ENCODE data around the gene ZNF74. TPM values are rescaled to one million over a fixed set of nuclear protein-coding genes. Genes with fewer than 3 reads are reported as not detected.
A peak's percentile ranks its signal among the peaks of the same experiment; 100 is the strongest.

ZNF74 gene
- total and polyA plus RNA-seq, 2 donors (not counting 1 experiment from before 2014, with no cell fraction given): 2.5 to 13.0 TPM

DNA sequence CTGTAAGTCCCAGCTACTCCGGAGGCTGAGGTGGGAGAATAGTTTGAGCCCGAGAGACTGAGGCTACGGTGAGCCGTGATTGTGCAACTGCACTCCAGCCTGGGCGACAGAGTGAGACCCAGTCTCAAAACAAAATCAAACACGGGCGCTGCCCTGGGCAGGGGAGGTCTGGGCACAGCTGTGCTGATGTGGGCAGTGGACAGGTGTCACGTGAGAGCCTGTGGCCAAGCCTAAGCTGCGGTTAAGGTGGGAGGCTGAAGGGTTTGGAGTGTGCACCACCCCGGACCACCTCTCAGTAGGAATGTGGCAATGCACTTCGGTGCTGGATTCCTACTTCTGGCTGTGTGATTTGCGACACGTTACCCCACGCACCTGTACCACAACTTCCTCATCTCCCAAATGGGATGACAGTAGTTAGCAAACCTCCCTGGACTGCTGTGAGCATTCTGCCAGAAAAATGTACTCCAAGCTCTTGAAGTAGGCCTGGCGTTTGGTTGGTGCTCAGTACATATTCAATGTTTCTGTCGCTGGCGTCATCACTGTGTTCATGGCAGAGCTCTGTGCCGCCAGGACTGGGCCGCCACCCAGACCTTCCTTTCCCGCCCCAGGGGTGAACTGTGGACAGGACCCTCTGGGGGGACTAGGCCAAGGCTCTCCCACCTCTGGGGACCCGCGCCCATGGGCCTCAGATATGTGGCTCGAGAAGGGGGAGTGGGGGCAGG, 807 bp upstream of the ZNF74 start:
- DNase-seq (ENCODE audit: low read depth in 2 of 2): no peak
- peak overlapping the region; percentile 98 for H2AFZ ChIP-seq (ENCODE audit: low read length)
- TF ChIP-seq, protein P1, sequence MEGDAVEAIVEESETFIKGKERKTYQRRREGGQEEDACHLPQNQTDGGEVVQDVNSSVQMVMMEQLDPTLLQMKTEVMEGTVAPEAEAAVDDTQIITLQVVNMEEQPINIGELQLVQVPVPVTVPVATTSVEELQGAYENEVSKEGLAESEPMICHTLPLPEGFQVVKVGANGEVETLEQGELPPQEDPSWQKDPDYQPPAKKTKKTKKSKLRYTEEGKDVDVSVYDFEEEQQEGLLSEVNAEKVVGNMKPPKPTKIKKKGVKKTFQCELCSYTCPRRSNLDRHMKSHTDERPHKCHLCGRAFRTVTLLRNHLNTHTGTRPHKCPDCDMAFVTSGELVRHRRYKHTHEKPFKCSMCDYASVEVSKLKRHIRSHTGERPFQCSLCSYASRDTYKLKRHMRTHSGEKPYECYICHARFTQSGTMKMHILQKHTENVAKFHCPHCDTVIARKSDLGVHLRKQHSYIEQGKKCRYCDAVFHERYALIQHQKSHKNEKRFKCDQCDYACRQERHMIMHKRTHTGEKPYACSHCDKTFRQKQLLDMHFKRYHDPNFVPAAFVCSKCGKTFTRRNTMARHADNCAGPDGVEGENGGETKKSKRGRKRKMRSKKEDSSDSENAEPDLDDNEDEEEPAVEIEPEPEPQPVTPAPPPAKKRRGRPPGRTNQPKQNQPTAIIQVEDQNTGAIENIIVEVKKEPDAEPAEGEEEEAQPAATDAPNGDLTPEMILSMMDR (conservative IDR thresholded peaks at IDR 0.05 in 1 of 2, IDR thresholded peaks at IDR 0.05 in 1 of 2; ENCODE audit: low read depth in 1 of 2, low read length in 2 of 2): no peak
- no peak for TF ChIP-seq EZH2 (IDR thresholded peaks at IDR 0.05; ENCODE audit: low read length, missing control alignments)
- peaks cover 3% of the 10 kb centered on the region for H3K79me2 ChIP-seq (ENCODE audit: control insufficient read depth, insufficient read depth, low read length)
- H4K20me1 ChIP-seq (ENCODE audit: control insufficient read depth, extremely low read depth, insufficient read depth, low read length): no peaks in the 10 kb centered on the region
- H3K4me1 ChIP-seq (ENCODE audit: control insufficient read depth, extremely low read depth, insufficient read depth, low read length): no peaks in the 10 kb centered on the region
- no peaks in the 10 kb centered on the region for H3K36me3 ChIP-seq (ENCODE audit: control insufficient read depth, insufficient read depth, low read length)
- H3K4me2 ChIP-seq (ENCODE audit: extremely low read depth, insufficient read depth, low read length): peak overlapping the region; percentile 79
- no peaks in the 10 kb centered on the region for H3K9me3 ChIP-seq (ENCODE audit: control insufficient read depth, insufficient read depth, low read depth, low read length)
- peak overlapping the region in 3 of 4 experiments; percentile 66 to 78 (median 74) for H3K4me3 ChIP-seq (replicated peaks in 1 of 4; ENCODE audit: control extremely low read depth in 1 of 4, insufficient read depth in 1 of 4, low read depth in 3 of 4, low read length in 4 of 4)
- H3K9ac ChIP-seq (ENCODE audit: insufficient read depth, low read length): peak overlapping the region; percentile 68
- no peak overlapping the region for H3K27ac ChIP-seq (ENCODE audit: insufficient read depth, low read length)
- H3K27me3 ChIP-seq (ENCODE audit: control insufficient read depth, insufficient read depth, low read length): peaks cover 3% of the 10 kb centered on the region

DNA sequence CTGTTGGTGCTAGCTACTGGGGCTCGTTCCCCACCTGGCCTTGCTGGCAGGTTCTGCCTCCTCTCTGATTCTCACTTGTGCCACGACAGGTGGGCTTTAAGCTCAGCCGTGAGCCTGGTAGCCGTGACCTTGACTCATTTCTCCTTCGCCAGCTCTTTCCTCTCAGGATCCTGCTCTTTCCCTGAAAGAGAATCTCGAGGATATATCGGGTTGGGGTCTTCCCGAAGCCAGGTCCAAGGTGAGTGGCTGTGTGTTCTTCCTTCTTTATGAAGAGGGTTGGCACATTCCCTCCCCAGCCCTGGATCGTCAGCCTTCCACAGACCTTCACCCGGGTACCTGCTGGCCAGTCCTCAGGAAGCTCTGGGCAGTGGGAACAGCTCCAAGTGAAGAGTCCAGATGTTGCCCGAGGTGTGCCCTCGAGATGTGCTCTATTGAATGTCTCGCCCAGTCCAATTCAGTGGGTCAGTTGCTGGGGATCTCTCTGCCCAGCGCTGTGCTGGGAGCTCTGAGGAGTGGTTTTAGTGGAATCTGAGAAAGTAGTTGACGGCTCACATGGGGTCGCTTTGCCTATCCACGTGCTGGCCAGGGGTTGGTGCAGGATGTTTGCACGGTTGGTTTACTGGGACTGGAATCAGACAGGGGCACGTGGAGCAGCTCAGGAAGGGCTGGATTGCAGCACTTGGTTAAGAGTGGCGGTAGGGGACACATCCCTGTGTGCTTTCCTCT, 1.4 kb downstream of the ZNF74 start:
- no peaks in the 10 kb centered on the region for H3K9me3 ChIP-seq (ENCODE audit: control insufficient read depth, insufficient read depth, low read depth, low read length)
- H3K36me3 ChIP-seq (ENCODE audit: control insufficient read depth, insufficient read depth, low read length): no peaks in the 10 kb centered on the region
- H3K27ac ChIP-seq (ENCODE audit: insufficient read depth, low read length): no peak overlapping the region
- peaks cover 3% of the 10 kb centered on the region for H3K79me2 ChIP-seq (ENCODE audit: control insufficient read depth, insufficient read depth, low read length)
- H3K4me3 ChIP-seq (replicated peaks in 1 of 4; ENCODE audit: control extremely low read depth in 1 of 4, insufficient read depth in 1 of 4, low read depth in 3 of 4, low read length in 4 of 4): peak overlapping the region in 2 of 4 experiments; percentile 77 to 78
- no peaks in the 10 kb centered on the region for H3K4me1 ChIP-seq (ENCODE audit: control insufficient read depth, extremely low read depth, insufficient read depth, low read length)
- no peak overlapping the region for H2AFZ ChIP-seq (ENCODE audit: low read length)
- no peaks in the 10 kb centered on the region for H3K27me3 ChIP-seq (ENCODE audit: control insufficient read depth, insufficient read depth, low read length)
- H3K4me2 ChIP-seq (ENCODE audit: extremely low read depth, insufficient read depth, low read length): peak overlapping the region; percentile 79
- H3K9ac ChIP-seq (ENCODE audit: insufficient read depth, low read length): no peak overlapping the region
- no peak for DNase-seq (ENCODE audit: low read depth in 2 of 2)
- H4K20me1 ChIP-seq (ENCODE audit: control insufficient read depth, extremely low read depth, insufficient read depth, low read length): no peaks in the 10 kb centered on the region
- no peak for TF ChIP-seq EZH2 (IDR thresholded peaks at IDR 0.05; ENCODE audit: low read length, missing control alignments)
- TF ChIP-seq, protein P1 (conservative IDR thresholded peaks at IDR 0.05 in 1 of 2, IDR thresholded peaks at IDR 0.05 in 1 of 2; ENCODE audit: low read depth in 1 of 2, low read length in 2 of 2): no peak

DNA sequence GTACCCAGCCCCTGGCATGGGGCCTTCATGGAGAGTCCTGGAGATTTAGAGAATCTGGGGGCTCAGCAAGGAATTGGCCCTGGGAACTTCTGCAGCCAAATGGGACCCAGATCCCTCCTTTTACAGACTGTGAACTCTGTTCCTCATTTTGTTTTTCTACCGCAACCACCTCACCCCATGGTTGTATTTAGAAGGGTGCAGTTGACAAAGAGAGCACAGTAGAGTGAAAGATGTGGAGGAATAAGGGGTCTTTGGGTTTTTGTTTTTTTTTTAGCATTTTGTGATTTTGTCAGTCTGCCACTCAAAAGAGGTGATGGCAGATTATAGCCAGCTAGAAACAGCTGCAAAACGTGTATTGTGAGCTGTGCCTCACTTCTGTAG, 1.9 kb downstream of the ZNF74 start:
- H2AFZ ChIP-seq (ENCODE audit: low read length): no peak overlapping the region
- H3K79me2 ChIP-seq (ENCODE audit: control insufficient read depth, insufficient read depth, low read length): peaks cover 3% of the 10 kb centered on the region
- no peak overlapping the region for H3K9ac ChIP-seq (ENCODE audit: insufficient read depth, low read length)
- no peak overlapping the region for H3K4me2 ChIP-seq (ENCODE audit: extremely low read depth, insufficient read depth, low read length)
- no peaks in the 10 kb centered on the region for H3K4me1 ChIP-seq (ENCODE audit: control insufficient read depth, extremely low read depth, insufficient read depth, low read length)
- TF ChIP-seq EZH2 (IDR thresholded peaks at IDR 0.05; ENCODE audit: low read length, missing control alignments): no peak
- TF ChIP-seq, protein P1 (conservative IDR thresholded peaks at IDR 0.05 in 1 of 2, IDR thresholded peaks at IDR 0.05 in 1 of 2; ENCODE audit: low read depth in 1 of 2, low read length in 2 of 2): no peak
- H4K20me1 ChIP-seq (ENCODE audit: control insufficient read depth, extremely low read depth, insufficient read depth, low read length): no peaks in the 10 kb centered on the region
- no peaks in the 10 kb centered on the region for H3K36me3 ChIP-seq (ENCODE audit: control insufficient read depth, insufficient read depth, low read length)
- no peaks in the 10 kb centered on the region for H3K27me3 ChIP-seq (ENCODE audit: control insufficient read depth, insufficient read depth, low read length)
- no peak overlapping the region for H3K27ac ChIP-seq (ENCODE audit: insufficient read depth, low read length)
- no peaks in the 10 kb centered on the region for H3K9me3 ChIP-seq (ENCODE audit: control insufficient read depth, insufficient read depth, low read depth, low read length)
- no peak for DNase-seq (ENCODE audit: low read depth in 2 of 2)
- H3K4me3 ChIP-seq (replicated peaks in 1 of 4; ENCODE audit: control extremely low read depth in 1 of 4, insufficient read depth in 1 of 4, low read depth in 3 of 4, low read length in 4 of 4): no peak overlapping the region

Data from fibroblast of lung (primary cell).